GM18858 (cell line): ENCODE data around the gene RPS26.
"Not testable (repeated sequence)": the region's sequence is repeated elsewhere in the genome, so short reads cannot be mapped to it uniquely, and the experiment has no call there.

Source experiments
- ATAC-seq: cut with Tn5 transposase; IDR thresholded peaks from one replicate; pipeline ENCODE4 v1.9.1; 2021; ENCODE audit not compliant: unreplicated experiment

Gene RPS26

DNA sequence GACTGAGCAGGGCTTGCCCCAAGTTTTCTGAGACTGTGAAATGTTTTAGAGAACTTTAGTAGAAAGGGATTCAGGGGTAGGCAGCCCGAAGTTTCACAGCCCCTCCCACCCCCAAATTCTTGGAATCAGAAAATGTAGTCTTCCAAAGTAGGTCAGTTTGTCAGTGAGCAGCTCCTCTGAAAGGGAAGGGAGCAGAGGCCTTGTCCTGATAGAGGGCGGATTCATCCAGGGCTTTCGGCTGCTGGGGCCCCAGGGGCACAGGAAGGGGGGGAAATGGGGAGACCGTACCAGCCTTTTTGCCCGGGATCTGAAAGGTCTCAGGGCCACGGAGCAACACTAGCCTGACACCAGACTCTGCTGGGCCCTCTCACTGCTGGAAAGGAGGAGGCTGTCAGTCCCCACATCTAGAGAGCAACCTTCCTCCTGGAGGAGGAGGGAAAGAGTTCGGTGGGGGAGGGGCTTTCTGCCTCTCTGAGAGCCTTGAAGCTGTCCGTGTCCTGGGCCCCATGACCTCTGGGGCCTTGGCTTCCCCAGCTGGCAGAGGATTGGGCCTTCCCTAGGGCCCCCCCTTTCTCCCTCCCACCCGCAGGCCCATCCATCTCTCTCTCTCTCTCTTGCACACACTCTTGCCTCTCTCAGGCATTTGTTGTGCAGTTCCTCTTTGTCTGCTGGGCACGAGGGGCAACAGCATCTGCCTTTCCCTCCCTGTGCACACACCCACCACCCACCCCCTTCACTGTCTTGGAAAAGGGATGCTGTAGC lies 21.1 kb upstream of the RPS26 start, which contains the start of gene IKZF4:
IKZF4 (plus strand) TSS at position 621 of the 762 bp plus-strand sequence. CDS start 451 bp downstream, outside the sequence.
- ATAC-seq: no peak

DNA sequence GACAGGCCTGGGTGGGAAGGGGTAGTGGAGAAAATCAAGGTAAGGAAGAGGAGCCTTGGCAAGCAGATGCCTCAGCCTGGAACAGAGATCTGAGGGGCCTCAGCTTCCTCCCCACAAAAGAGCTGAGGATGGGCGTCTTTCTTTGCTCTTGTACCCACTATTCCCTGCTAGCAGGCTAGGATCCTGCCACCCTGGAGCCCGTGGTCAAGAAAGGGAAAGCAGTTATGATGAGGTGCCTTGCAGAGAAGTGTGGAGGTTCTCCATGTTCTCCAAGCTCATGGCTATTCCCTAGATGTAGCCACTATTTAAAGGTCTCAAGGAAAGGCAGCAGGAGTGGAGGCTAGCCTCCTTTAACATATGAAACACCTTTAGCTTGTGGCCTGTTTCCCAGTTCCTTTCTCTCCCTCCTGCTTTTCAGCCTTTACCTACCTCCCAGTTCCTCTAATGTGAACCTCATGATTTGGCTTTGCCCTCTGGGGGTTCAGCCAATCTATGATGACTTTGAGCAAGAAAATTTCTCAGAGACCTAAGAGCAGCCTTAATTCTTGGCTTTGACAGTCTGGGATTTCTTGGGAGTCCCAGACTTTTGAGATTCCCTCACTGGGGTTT lies 19.7 kb upstream of the RPS26 start:
- ATAC-seq: no peak

DNA sequence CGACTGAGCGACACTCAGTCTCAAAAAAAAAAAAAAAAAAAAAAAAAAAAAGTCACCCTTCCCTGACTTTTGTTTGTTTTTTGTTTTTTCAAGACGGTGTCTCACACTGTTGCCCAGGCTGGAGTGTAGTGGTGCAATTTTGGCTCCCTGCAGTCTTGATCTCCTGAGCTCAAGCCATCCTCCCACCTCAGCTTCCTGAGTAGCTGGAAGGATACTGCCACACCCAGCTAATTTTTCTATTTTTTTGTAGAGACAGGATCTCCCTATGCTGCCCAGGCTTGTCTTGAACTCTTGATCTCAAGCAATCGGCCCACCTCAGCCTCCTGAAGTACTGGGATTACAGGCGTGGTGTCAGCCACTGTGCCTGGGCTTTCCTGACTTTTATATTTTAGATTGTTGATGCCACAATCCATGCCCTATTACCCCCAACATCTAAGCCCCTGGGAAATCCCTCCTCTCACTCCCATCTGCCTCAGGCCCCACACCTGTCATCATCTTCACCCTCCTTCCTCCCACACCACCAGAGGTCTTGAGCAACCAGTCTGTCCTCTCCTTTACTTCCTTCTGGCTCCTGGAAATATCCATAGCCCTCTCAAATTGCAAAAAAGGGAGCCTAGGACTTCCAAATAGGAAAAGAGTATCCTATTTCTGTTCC lies 13.1 kb upstream of the RPS26 start:
- no peak for ATAC-seq

DNA sequence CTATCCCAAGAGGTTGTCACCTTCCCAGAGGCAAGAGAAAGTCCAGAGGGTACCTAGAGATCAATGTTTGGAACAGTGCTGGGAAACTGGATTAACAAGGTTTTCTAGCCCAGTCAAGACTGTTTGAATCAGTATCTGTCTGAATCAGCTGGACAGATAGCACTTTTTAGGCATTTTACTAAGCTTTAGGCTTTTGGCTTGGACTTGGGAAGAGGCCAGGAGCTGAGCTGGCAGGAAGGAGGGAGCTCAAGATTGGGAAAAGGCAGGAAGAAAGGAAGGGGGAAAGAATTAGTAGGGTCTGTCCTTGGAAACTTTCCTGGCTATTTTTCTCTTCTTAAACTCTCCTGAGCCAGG lies 12.6 kb upstream of the RPS26 start:
- ATAC-seq: no peak

DNA sequence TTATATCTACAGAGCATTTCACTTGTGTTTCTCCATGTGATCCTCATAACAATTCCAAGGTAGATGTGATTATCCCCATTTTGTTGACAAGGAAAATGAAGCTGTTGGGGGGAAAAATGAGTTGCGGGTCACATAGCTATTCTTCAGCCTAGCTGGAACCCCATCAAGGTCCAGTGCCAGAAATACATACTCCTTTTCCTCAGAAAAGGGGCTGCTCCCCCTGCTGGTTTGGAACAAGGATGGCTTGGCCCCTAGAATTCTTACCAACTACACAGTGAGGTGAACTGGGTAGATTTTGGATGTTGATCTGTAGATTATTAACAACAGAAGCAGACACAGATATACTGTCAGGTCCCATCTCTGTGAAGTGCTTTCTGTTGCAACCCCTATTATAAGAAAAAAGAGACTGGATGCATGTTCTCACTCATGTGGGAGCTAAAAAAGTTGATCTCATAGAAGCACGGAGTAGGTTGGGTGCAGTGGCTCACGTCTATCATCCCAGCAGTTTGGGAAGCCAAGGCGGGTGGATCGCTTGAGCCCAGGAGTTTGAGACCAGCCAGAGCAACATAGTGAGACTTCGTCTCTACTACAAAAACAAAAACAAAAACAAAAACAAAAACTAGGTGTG lies 11.9 kb upstream of the RPS26 start:
- no peak for ATAC-seq

DNA sequence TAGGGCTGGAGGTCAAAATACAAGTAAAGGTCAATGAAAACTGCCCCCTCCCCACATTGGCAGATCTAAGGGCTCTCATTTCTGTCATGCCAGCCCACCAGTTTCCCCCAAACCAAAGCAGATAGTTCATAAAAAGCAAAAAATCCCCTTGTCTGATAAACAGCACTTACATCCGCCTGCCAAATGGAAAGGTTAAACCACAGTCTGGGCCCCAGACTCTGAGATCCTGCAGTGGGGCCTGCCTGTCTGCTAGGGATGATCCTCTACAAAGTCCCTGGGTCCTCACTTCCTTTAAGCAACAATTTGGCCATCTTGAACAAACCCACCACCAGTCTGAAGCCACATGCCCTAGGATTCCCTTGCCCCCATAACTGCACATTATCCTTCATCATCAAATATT lies 9.7 kb upstream of the RPS26 start:
- ATAC-seq: no peak

DNA sequence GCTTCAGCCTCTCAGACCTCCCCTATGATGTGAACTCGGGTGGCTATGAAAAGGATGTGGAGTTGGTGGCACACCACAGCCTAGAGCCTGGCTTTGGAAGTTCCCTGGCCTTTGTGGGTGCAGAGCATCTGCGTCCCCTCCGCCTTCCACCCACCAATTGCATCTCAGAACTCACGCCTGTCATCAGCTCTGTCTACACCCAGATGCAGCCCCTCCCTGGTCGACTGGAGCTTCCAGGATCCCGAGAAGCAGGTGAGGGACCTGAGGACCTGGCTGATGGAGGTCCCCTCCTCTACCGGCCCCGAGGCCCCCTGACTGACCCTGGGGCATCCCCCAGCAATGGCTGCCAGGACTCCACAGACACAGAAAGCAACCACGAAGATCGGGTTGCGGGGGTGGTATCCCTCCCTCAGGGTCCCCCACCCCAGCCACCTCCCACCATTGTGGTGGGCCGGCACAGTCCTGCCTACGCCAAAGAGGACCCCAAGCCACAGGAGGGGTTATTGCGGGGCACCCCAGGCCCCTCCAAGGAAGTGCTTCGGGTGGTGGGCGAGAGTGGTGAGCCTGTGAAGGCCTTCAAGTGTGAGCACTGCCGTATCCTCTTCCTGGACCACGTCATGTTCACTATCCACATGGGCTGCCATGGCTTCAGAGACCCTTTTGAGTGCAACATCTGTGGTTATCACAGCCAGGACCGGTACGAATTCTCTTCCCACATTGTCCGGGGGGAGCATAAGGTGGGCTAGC lies 7.0 kb upstream of the RPS26 start:
- no peak for ATAC-seq

DNA sequence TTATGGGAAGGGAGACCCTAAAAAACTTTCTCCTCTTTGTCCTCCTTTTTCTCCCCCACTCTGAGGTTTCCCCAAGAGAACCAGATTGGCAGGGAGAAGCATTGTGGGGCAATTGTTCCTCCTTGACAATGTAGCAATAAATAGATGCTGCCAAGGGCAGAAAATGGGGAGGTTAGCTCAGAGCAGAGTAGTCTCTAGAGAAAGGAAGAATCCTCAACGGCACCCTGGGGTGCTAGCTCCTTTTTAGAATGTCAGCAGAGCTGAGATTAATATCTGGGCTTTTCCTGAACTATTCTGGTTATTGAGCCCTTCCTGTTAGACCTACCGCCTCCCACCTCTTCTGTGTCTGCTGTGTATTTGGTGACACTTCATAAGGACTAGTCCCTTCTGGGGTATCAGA lies 4.6 kb upstream of the RPS26 start:
- ATAC-seq: no peak

DNA sequence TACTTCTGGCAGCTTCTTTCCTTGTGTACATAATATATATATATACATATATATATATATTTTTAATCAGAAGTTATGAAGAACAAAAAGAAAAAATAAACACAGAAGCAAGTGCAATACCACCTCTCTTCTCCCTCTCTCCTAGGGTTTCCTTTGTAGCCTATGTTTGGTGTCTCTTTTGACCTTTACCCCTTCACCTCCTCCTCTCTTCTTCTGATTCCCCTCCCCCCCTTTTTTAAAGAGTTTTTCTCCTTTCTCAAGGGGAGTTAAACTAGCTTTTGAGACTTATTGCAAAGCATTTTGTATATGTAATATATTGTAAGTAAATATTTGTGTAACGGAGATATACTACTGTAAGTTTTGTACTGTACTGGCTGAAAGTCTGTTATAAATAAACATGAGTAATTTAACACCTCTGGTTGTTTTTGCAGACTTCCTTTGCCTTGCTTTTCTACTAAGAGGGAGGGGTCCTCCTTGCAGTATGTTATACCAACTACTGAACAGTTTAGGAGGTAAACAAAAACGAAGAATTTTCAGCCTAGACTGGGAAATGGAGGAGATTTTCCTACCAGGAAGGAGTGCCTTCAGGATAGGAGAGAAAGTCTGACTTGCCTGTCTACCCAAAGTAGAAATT lies 3.6 kb upstream of the RPS26 start:
- ATAC-seq: no peak

DNA sequence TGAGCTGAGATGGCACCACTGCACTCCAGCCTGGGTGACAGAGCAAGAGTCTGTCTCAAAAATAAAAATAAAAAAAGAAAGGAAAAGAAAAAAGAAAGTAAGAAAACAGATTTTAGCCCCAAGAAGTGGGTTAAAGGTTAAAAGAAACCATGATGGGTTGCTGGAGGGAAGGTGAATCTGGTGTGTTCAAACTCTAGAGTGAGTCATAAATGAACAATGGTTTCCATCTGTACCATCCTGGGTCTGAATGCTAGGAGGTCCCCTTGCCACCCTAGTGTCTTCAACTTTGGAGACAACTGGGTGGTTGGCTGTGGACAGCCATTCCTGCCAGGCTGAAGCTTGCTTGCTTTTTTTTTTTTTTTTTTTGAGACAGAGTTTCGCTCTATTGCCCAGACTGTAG lies 1.6 kb upstream of the RPS26 start:
- ATAC-seq: no peak

DNA sequence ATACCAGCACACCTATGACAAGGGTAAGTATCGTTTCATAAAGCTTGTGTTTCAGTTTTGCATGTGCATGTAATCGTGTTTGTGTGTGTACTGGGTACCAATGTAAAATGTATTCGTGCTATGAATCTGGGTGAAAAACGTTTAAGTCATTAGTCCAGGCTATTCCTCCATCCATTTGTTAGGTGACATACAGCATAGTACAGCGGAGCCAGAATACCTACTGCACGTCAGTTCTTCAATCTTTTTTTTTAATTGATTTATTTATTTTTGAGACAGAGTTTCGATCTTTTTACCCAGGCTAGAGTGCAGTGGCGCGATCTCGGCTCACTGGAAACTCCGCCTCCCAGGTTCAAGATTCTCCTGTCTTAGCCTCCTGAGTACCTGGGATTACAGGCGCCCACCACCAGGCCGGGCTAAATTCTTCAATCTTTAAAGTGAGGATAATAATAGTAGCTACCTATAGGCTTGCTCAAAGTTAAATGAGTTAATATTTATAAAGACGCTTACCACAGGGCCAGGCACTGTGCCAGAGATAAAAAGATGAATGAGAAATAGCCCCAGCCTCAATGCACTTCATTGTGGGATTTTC lies 661 bp upstream of the RPS26 start:
- ATAC-seq: peak; percentile 7

DNA sequence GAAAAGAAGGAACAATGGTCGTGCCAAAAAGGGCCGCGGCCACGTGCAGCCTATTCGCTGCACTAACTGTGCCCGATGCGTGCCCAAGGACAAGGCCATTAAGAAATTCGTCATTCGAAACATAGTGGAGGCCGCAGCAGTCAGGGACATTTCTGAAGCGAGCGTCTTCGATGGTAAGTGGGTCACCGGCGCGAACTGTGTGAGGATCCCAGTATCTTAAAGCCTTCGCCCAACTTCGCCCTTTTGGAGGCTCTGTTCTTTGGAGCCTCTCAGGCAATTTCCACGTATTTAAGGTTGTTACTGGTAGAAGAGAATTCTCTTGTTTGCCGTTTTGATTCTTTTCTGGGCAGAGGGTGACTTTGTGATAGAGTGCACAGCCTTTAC lies 704 bp downstream of the RPS26 start:
- not testable (repeated sequence) for ATAC-seq

DNA sequence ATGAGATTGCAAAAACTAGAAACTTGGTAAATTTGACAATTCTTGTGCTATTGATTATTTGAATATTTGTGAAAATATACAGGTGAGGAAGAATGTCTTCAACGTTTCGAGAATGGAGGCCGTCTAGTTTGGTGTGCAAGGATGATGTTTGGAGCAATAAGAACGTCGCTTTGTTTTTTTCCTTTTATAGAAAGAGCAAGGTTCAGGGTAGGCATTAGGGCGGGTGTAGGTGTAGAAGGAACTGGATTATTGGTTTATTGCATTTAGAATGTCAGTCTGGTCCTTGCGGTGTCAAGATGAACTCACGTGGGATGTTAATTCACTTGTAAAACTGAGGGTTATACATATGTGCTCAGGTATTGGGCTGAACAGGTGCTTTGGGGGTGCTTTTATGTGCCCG lies 1.1 kb downstream of the RPS26 start:
- no peak for ATAC-seq

DNA sequence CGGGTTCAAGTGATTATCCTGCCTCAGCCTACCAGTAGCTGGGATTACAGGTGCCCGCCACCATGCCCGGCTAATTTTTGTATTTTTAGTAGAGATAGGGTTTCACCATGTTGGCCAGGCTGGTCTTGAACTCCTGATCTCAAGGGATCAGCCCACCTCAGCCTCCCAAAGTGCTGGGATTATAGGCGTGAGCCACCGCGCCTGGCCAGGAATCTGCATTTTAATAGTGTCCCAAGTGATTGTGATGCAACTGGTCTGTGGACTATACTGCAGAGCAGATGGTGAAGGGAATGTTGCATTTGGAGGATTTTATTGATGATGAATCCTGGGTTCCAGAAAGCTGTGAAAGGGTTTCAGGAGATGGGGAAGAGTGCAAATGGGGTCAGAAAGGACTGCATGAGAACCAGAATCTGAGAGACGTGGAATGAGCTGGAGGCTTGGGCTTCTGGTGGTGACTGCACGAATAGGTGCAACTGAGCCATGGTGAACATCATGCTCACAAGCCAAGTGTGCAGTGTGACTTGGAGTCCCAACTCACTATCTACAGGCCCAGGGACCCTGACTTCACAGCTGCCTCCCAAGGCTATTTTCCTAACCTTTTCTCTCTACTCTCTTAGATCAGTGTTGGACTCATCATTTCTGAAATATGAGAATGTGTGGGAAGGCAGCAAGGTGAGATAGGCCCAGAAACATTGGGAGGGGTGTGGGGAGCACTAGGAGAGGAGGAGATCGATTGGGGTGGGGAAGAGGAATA lies 4.5 kb downstream of the RPS26 start:
- ATAC-seq: no peak

DNA sequence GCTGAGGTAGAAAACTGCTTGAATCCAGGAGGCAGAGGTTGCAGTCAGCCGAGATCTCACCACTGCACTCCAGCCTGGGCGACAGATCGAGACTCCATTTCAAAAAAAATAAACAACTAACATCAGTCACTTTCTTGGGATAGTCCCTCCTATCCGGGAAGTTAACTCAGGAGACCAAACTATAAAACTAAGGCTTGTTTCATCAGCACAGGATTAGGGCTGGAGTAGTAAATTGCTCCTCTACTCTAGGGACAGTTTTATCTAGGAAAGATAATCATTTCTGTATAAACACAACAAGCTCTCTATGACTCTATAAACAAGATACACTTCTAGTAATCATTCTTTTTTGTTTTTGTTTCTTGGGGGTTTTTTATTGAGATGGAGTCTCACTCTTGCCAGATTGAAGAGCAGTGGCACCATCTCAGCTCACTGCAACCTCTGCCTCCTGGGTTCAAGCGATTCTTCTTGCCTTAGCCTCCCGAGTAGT lies 11.7 kb downstream of the RPS26 start:
- ATAC-seq: no peak

DNA sequence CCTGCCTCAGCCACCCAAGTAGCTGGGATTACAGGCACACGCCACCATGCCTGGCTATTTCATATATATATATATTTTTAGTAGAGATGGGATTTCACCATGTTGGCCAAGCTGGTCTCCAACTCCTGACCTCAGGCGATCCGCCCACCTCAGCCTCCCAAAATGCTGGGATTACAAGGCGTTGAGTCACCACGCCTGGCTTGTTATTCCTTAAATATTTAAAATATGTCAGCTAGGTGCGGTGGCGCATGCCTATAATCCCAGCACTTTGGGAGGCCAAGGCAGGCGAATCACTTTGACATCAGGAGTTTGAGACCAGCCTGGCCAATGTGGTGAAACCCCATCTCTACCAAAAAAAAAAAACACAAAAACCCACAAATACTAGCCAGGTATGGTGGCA lies 18.2 kb downstream of the RPS26 start:
- not testable (repeated sequence) for ATAC-seq

DNA sequence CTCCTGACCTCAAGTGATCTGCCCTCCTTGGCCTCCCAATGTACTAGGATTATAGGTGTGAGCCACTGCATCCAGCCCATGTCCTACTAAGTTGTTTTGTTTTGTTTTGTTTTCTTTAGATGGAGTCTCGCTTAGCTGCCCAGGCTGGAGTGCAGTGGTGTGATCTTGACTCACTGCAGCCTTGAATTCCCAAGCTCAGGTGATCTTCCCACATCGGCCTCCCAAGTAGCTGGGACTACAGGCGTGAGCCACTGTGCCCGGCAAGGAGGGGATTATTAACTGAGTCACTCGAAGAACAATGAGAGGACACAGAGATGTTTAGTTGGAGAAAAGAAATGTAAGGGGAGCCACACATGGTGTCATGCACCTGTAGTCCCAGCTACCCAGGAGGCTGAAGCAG lies 20.3 kb downstream of the RPS26 start:
- no peak for ATAC-seq

DNA sequence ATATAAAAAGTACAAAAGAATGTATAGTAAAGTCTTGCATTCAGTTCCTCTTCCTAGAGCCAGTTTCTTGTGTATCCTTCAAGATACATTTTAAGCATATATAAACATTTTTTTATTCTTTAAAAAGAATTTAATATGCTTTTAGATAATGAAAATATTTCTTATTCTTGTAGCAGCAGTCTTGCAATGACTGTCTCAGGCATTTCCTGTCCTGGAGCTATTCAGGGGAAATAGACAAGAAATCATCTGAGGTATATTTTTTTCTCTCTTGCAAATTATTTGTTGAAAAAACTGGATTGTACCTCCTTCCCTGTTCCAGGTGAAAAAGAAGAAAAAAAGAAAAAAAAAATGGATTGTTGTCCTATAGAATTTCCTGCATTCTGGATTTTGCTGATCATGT lies 21.3 kb downstream of the RPS26 start:
- no peak for ATAC-seq

DNA sequence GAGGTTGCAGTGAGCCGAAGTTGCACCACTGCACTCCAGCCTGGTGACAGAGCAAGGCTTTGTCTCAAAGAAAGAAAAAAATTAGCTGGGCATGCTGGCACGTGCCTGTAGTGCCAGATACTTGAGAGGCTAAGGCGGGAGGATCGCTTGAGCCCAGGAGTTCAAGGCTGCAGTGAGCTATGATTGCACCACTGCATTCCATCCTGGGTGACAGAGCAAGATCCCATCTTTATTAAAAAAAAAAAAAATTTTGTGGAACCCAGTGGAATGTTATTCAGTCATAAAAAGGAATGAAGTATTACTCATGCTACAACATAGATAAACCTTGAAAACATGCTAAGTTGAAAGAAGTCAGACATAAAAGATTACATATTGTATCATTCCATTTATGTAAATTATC lies 29.9 kb downstream of the RPS26 start:
- no peak for ATAC-seq

DNA sequence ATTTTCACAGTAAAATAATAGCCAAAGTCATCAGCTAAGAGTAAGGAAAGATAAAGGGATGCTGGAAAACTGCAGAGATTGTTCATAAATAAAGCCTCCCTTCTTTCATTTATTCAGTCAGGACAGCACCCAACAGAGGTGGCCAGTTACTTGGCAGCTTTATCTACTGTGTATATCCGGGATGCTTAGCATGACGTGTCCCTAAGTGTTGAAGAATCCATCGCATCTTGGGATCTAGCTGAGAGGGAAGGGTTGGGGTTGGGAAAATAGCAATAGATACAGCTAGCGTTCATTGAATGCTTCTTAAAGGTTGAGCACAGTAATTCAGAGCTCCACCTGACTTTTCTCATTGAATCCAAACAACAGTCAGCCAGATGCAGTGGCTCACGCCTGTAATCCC lies 32.7 kb downstream of the RPS26 start:
- ATAC-seq: no peak
